Body of pancreas (tissue), 4 donors: ENCODE results near the gene POLR1A.

ENCODE experiments used
- POLR2A ChIP-seq, 3 donors: fragments of 450-650 bp; IDR thresholded peaks; one replicate each; pipeline ENCODE4 v1.6.1; 2016; ENCODE audit warnings: antibody characterized with exemption in 3 of 3, mild to moderate bottlenecking in 2 of 3
- TF ChIP-seq, protein P1 (sequence below), 7 experiments: fragments of 450-650 bp in 4 of 7; fragments of 200-600 bp in 3 of 7; sonication (generic) in 3 of 7; IDR thresholded peaks; one replicate each; pipeline ENCODE4 v1.5.1; 2016 to 2019; ENCODE audit warnings: antibody characterized with exemption in 7 of 7

DNA sequence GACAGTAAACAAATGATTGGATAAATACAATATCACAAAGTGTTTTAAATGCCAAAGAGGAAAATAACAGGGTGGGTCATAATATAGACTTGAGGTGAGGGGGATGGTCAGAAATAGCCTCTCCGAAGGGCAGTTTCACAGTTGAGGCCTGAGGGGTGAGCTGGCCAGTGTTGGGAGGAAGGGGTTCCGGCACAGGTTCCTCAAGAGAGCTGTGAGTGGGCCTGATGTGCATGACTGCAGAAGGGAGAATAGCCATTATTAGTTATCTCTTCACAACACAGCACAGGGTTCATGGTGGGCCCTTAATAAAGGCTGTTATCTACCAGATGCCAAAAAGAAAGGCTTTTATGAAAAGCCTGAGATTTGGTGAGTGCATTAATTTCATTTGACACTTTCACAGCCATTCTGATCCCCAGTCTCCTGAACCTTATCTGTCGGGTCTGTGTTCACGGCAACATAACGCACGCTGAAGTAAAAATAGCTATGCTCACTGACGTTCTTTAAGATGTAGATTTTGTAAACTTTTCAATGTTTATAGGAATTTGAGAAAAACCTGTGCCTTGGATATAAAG lies 39.6 kb downstream of the POLR1A start:
- TF ChIP-seq POLR2A (IDR thresholded peaks at IDR 0.05) = no peak
- TF ChIP-seq, protein P1, sequence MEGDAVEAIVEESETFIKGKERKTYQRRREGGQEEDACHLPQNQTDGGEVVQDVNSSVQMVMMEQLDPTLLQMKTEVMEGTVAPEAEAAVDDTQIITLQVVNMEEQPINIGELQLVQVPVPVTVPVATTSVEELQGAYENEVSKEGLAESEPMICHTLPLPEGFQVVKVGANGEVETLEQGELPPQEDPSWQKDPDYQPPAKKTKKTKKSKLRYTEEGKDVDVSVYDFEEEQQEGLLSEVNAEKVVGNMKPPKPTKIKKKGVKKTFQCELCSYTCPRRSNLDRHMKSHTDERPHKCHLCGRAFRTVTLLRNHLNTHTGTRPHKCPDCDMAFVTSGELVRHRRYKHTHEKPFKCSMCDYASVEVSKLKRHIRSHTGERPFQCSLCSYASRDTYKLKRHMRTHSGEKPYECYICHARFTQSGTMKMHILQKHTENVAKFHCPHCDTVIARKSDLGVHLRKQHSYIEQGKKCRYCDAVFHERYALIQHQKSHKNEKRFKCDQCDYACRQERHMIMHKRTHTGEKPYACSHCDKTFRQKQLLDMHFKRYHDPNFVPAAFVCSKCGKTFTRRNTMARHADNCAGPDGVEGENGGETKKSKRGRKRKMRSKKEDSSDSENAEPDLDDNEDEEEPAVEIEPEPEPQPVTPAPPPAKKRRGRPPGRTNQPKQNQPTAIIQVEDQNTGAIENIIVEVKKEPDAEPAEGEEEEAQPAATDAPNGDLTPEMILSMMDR (IDR thresholded peaks at IDR 0.05) = no peak
